Fibroblast of skin of abdomen (primary cell): Measurements from ENCODE around the gene LCN10.
"Not testable (repeated sequence)": the region's sequence is repeated elsewhere in the genome, so short reads cannot be mapped to it uniquely, and the experiment has no call there.

Source experiments
- DNase-seq: peaks from one replicate; pipeline ENCODE4 v3.0.0-alpha.2; 2013

Gene LCN10

GRCh38 chr9:136719195-136719880, 23.4 kb downstream of the LCN10 start:
- no peak for DNase-seq

GRCh38 chr9:136718345-136719194, 24.2 kb downstream of the LCN10 start:
- no peak for DNase-seq

- DNase-seq: no peak
These were observed 25.3 kb downstream of the LCN10 start for GRCh38 chr9:136717399-136717798.

- DNase-seq: no peak
These were observed 27.9 kb downstream of the LCN10 start for GRCh38 chr9:136714893-136715274.

DNA sequence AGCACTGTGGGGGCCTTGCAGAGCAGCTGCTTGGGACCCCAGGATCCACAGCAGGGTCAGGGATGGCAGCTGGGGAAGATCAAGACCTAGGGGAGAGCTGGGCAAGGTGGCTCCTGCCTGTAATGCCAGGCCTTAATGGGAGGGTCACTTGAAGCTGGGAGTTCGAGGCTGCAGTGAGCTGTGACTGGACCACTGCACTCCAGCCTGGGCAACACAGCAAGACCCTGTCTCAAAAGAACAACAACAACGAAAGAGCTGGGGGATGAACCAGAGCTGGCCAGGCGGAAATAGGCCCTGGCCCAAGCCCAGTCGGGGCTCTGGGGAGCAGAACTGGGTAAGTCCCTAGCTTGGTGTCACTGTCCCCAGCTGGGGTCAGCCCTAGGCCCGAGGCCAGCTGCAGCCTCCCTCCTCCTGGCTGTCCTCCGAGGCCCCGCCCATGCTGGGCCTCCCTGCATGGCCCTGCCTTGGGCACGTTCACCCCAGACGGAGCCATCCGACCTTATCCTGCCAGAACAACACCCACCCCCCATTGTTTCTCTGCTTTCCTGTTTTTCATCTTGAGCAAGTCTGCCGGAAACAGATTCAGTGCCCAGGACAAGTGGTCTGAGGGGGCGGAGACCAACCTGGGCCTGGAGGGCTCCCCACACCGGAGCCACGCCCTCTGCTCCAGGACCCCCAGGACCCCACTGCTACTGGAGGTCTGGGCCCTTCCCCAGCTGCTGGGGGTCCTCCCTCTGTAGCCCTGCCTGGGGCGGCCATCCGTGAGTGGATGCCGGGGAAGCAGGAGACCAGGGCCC, 28.4 kb downstream of the LCN10 start:
- no peak for DNase-seq

GRCh38 chr9:136713550-136713949, 29.2 kb downstream of the LCN10 start:
- DNase-seq: no peak

- no peak for DNase-seq
These were observed 29.8 kb downstream of the LCN10 start for GRCh38 chr9:136712690-136713544.

- no peak for DNase-seq
These were observed 30.7 kb downstream of the LCN10 start, which contains the start of gene DIPK1B for GRCh38 chr9:136711751-136712689. TSS of gene DIPK1B (plus strand) at chr9:136712572. CDS start at chr9:136712666, 94 bp downstream.

DNA sequence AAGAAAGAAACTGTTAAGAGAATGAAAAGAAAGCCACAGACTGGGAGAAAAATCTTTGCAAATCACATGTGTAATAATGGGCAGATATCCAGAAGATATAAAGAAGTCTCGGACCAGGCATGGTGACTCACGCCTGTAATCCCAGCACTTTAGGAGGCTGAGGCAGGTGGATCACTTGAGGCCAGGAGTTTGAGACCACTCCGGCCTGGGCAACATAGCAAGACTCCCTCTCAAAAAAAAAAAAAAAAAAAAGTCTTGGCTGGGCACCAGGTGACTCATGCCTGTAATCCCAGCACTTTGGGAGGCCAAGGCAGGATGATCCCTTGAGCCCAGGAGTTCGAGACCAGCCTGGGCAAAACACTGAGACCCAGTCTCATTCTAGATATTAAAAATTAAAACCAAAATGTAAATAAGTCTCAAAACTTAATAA, 31.5 kb downstream of the LCN10 start:
- DNase-seq: peak; percentile 53

DNA sequence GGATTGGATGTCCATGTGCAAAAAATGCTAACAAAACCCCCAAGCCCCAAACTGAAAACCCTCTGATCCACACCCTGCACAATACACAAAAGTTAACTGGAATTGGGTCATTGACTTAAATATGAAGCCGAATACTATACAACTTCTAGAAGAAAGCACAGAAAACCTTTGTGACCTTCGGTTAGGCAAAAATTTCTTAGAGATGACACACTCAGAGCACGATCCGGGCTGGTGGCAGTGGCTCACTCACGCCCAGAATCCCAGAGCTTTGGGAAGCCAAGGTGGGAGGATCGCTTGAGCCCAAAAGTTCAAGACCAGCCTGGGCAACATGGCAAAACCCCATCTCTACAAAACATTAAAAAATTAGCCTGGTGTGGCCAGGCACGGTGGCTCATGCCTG, 32.2 kb downstream of the LCN10 start:
- no peak for DNase-seq

DNA sequence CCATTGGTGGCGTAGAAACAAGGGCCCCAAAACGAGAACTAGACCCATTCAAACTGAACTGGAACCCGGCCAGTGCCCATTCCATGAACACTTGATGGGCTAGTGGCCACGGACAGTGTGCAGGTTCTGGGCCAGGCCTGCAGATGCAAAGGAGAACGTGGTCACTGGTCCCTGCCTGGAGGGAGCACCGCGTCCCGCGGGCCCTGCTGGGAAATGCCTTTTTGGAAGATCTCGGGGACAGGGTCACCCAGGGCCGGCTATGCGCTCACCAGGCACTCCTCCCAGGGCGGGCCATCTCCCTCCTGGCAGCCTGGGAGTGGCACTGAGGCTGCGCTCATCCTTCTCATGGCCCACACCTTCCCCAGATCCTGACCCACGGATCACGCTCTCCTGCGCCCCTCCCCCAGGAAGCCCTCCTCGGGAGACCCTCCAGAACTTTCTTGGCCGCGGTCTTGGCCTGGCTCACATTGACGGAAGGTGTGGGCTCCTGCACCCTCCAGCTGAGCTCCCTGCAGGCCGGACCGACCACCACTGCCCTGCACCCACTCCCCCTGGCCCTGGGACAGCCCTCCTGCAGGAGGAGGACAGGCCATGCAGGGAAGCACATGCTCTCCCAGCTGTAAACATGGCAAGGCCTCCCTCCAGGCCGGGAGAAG, 33.2 kb downstream of the LCN10 start:
- DNase-seq: no peak

GRCh38 chr9:136707849-136708517, 34.8 kb downstream of the LCN10 start:
- DNase-seq: no peak

GRCh38 chr9:136707011-136707410, 35.7 kb downstream of the LCN10 start:
- DNase-seq: no peak

GRCh38 chr9:136705564-136705963, 37.2 kb downstream of the LCN10 start:
- no peak for DNase-seq

- not testable (repeated sequence) for DNase-seq
These were observed 38.0 kb downstream of the LCN10 start for GRCh38 chr9:136704741-136705140.

DNA sequence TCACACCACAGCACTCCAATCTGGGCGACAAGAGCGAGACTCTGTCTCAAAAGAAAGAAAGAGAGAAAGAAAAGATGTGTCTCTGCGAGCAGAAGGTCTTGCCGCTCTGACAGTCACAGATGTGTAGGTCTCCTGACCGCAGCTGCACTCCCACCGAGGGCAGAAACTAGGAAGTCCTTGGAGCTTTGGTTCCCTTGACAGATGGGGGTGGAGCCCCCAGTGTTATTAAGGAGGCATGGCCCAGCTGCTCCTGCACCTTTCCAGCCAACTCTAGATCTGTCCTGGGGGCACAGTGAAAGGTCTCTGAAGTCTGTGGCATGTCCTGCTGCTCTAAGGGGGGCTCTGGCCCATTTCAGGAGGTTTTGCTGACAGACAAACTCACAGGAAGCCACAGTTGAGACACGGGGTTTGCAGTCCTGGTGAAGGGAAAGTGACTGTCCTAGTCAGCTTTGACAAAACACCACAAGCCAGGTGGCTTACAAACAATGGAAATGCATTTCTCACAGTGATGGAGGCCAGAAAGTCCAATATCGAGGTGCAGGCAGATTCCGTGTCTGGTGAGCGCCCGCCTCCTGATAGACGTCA, 39.4 kb downstream of the LCN10 start:
- no peak for DNase-seq

DNA sequence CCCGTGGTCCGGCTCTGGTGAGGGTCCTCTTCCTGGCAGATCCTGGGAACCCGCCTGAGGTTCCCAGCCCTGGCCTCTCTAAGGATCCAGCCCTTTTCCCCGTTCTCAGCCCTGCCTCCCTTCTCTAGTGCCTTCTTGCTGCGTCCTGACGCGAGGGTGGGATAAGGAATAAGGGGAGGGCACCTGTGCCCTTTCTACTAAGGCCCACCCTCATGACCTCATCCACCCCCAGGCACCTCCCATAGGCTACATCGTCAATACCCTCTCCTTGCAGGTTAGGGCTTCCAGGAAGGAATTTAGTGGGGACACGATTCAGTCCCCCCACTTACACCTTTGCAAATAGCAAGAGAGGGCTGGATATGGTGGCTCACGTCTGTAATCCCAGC, 41.1 kb downstream of the LCN10 start:
- DNase-seq: no peak

DNA sequence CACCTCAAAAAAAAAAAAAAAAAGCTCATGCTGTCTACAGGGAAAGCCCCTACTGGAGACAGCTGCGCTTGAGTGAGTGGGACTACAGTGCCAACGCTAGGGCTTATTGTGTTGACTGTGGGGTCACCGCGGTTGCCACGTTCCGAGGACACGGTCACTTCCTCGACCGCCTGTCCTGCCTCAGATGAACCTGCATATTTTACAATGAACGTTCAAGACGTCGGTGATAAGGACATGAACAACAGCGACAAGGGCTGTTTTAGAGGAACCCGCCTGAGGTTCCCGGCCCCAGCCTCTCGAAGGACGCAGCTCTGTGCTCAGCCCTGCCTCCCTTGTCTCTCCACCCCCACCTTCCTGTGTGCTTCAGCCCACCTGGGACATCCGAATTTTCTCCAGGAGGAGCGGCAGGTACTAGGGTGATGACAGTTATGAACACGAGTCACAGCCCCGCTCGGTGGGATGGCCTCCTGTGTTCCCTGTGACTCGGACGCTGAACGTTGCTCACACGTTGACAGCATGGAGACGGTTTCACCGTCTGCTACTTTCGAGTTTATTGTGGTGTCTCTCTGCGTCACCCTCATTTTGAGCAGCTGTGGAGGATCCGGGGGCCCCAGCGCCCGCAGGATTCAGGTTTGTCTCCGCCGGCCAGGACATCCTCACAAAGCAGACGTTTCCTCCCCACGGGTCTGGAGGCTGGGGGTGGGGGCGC, 41.6 kb downstream of the LCN10 start:
- DNase-seq: no peak

GRCh38 chr9:136700304-136700703, 42.4 kb downstream of the LCN10 start:
- peak; percentile 31 for DNase-seq
